Measurements from ENCODE around the gene CXCR3. TPM values are rescaled to one million over a fixed set of nuclear protein-coding genes. Genes with fewer than 3 reads are reported as not detected.
"Not testable (repeated sequence)": the region's sequence is repeated elsewhere in the genome, so short reads cannot be mapped to it uniquely, and the experiment has no call there.

The CXCR3 gene
- total RNA-seq, 5 donors from 2014 or later (not counting 1 experiment from before 2014, with no cell fraction given) = 12.5 to 41.5 (median 17.6) TPM

- H3K36me3 ChIP-seq (ENCODE audit: control insufficient read depth in 2 of 2, extremely low read depth in 1 of 2, insufficient read depth in 1 of 2, low read length in 1 of 2) = peaks cover 0 to 31% of the 10 kb centered on the region in 2 donors
- WGBS (ENCODE audit: insufficient coverage) = 86% methylated on average over 5 of the region's 10 CpGs
- POLR2A ChIA-PET = no interaction called here
- H3K9me3 ChIP-seq = no peaks in the 10 kb centered on the region
- CTCF ChIA-PET = no interaction called here
- Mint-ChIP-seq H3K27ac (peak overlapping the region; percentile 70 to 95), H3K36me3 (peaks cover 47% of the 10 kb centered on the region), H3K9me3 (no peaks in the 10 kb centered on the region), H3K27me3 (peaks cover 0 to 13% of the 10 kb centered on the region in 2 donors), H3K4me3 (no peak overlapping the region), H3K4me1 (peaks cover 45 to 53% (median 49%) of the 10 kb centered on the region in 3 donors)
- H3K27ac ChIP-seq (ENCODE audit: low read length) = no peak overlapping the region
- no peaks in the 10 kb centered on the region for H3K27me3 ChIP-seq (replicated peaks in 1 of 2; ENCODE audit: control insufficient read depth in 2 of 2, extremely low read depth in 1 of 2, insufficient read depth in 2 of 2, low read length in 1 of 2)
- peaks cover 8 to 43% of the 10 kb centered on the region in 2 experiments for H3K4me1 ChIP-seq (ENCODE audit: control insufficient read depth in 1 of 2, extremely low read depth in 1 of 2, insufficient read depth in 2 of 2, low read length in 2 of 2)
- DNase-seq = no peak
- ATAC-seq (replicated peaks in 1 of 4) = no peak
- no peak overlapping the region for H3K4me3 ChIP-seq (ENCODE audit: control insufficient read depth in 1 of 2, extremely low read depth in 1 of 2, low read length in 1 of 2)
Measured at GRCh38 chrX:71604141-71604540, 14.2 kb downstream of the CXCR3 start.

GRCh38 chrX:71603618-71604017 is 14.7 kb downstream of the CXCR3 start:
- CTCF ChIA-PET = no interaction called here
- Mint-ChIP-seq H3K27me3 (peaks cover 0 to 11% of the 10 kb centered on the region in 2 donors), H3K36me3 (peaks cover 44% of the 10 kb centered on the region), H3K4me1 (peaks cover 40 to 47% (median 44%) of the 10 kb centered on the region in 3 donors), H3K9me3 (no peaks in the 10 kb centered on the region), H3K4me3 (no peak overlapping the region), H3K27ac (peak overlapping the region; percentile 4 to 69)
- H3K4me1 ChIP-seq (ENCODE audit: control insufficient read depth in 1 of 2, extremely low read depth in 1 of 2, insufficient read depth in 2 of 2, low read length in 2 of 2) = peaks cover 3 to 38% of the 10 kb centered on the region in 2 experiments
- peaks cover 0 to 33% of the 10 kb centered on the region in 2 donors for H3K36me3 ChIP-seq (ENCODE audit: control insufficient read depth in 2 of 2, extremely low read depth in 1 of 2, insufficient read depth in 1 of 2, low read length in 1 of 2)
- H3K9me3 ChIP-seq = no peaks in the 10 kb centered on the region
- no peaks in the 10 kb centered on the region for H3K27me3 ChIP-seq (replicated peaks in 1 of 2; ENCODE audit: control insufficient read depth in 2 of 2, extremely low read depth in 1 of 2, insufficient read depth in 2 of 2, low read length in 1 of 2)
- no peak overlapping the region for H3K4me3 ChIP-seq (ENCODE audit: control insufficient read depth in 1 of 2, extremely low read depth in 1 of 2, low read length in 1 of 2)
- POLR2A ChIA-PET = no interaction called here
- 72% methylated on average over 16 of the region's 33 CpGs for WGBS (ENCODE audit: insufficient coverage)
- DNase-seq (no peak), ATAC-seq (replicated peaks in 1 of 4) (no peak)
- no peak overlapping the region for H3K27ac ChIP-seq (ENCODE audit: low read length)

- Histone ChIP-seq H3K27ac (ENCODE audit: low read length) (no peak overlapping the region), H3K4me3 (ENCODE audit: control insufficient read depth in 1 of 2, extremely low read depth in 1 of 2, low read length in 1 of 2) (no peak overlapping the region), H3K9me3 (no peaks in the 10 kb centered on the region), H3K27me3 (replicated peaks in 1 of 2; ENCODE audit: control insufficient read depth in 2 of 2, extremely low read depth in 1 of 2, insufficient read depth in 2 of 2, low read length in 1 of 2) (no peaks in the 10 kb centered on the region), H3K4me1 (ENCODE audit: control insufficient read depth in 1 of 2, extremely low read depth in 1 of 2, insufficient read depth in 2 of 2, low read length in 2 of 2) (peaks cover 0 to 4% of the 10 kb centered on the region in 2 experiments), H3K36me3 (ENCODE audit: control insufficient read depth in 2 of 2, extremely low read depth in 1 of 2, insufficient read depth in 1 of 2, low read length in 1 of 2) (peaks cover 0 to 39% of the 10 kb centered on the region in 2 donors)
- no CpG with 5 or more reads among the region's 2 CpGs for WGBS (ENCODE audit: insufficient coverage)
- ChIA-PET POLR2A (no interaction called here), CTCF (interaction anchor here (0.6 kb wide), 2 partner anchors 52 to 102 kb away, joined by 3 to 4 read pairs; no protein-coding TSS in a partner anchor)
- peak in 1 of 35 experiments; percentile 41 for DNase-seq
- peak overlapping the region; percentile 29 to 36 for H3K27ac Mint-ChIP-seq
- H3K36me3 Mint-ChIP-seq = peaks cover 40% of the 10 kb centered on the region
- peaks cover 3 to 16% (median 9%) of the 10 kb centered on the region in 3 donors for H3K4me1 Mint-ChIP-seq
- ATAC-seq (replicated peaks in 1 of 4) = peak in 3 of 4 experiments; percentile 33 to 70 (median 50)
- H3K9me3 Mint-ChIP-seq = no peaks in the 10 kb centered on the region
- peaks cover 0 to 4% of the 10 kb centered on the region in 2 donors for H3K27me3 Mint-ChIP-seq
- H3K4me3 Mint-ChIP-seq = no peak overlapping the region
Measured at GRCh38 chrX:71599965-71600364, 18.3 kb downstream of the CXCR3 start.

- H3K27ac Mint-ChIP-seq = not testable (repeated sequence)
Measured at GRCh38 chrX:71593210-71593609, 25.1 kb downstream of the CXCR3 start.

GRCh38 chrX:71586929-71587328 is 31.4 kb downstream of the CXCR3 start:
- ChIA-PET POLR2A (no interaction called here), CTCF (interaction anchor here in 1 of 2 donors (1.4 kb wide), 1 partner anchor 65 kb away, joined by 3 read pairs; no protein-coding TSS in a partner anchor)
- no peak overlapping the region for H3K4me3 Mint-ChIP-seq
- ATAC-seq (replicated peaks in 1 of 4) (no peak), DNase-seq (no peak)
- peaks cover 0 to 7% (median 0%) of the 10 kb centered on the region in 3 donors for H3K4me1 Mint-ChIP-seq
- no peak overlapping the region for H3K27ac ChIP-seq (ENCODE audit: low read length)
- H3K9me3 ChIP-seq = no peaks in the 10 kb centered on the region
- H3K27me3 Mint-ChIP-seq = peaks cover 0 to 3% of the 10 kb centered on the region in 2 donors
- peaks cover 3% of the 10 kb centered on the region for H3K36me3 Mint-ChIP-seq
- H3K9me3 Mint-ChIP-seq = no peaks in the 10 kb centered on the region
- peak overlapping the region in 1 of 2 donors; percentile 29 for H3K27ac Mint-ChIP-seq
- H3K27me3 ChIP-seq (replicated peaks in 1 of 2; ENCODE audit: control insufficient read depth in 2 of 2, extremely low read depth in 1 of 2, insufficient read depth in 2 of 2, low read length in 1 of 2) = no peaks in the 10 kb centered on the region
- no peak overlapping the region for H3K4me3 ChIP-seq (ENCODE audit: control insufficient read depth in 1 of 2, extremely low read depth in 1 of 2, low read length in 1 of 2)
- H3K36me3 ChIP-seq (ENCODE audit: control insufficient read depth in 2 of 2, extremely low read depth in 1 of 2, insufficient read depth in 1 of 2, low read length in 1 of 2) = no peaks in the 10 kb centered on the region
- no peaks in the 10 kb centered on the region for H3K4me1 ChIP-seq (ENCODE audit: control insufficient read depth in 1 of 2, extremely low read depth in 1 of 2, insufficient read depth in 2 of 2, low read length in 2 of 2)
- WGBS (ENCODE audit: insufficient coverage) = 100% methylated on average over 1 of the region's 2 CpGs

More at GRCh38 chrX:71593210-71593609, 25.1 kb downstream of the CXCR3 start:
- H3K4me1 ChIP-seq (ENCODE audit: control insufficient read depth in 1 of 2, extremely low read depth in 1 of 2, insufficient read depth in 2 of 2, low read length in 2 of 2); H3K4me3 ChIP-seq (ENCODE audit: control insufficient read depth in 1 of 2, extremely low read depth in 1 of 2, low read length in 1 of 2); H3K27ac ChIP-seq (ENCODE audit: low read length); H3K4me3 Mint-ChIP-seq; DNase-seq; ATAC-seq (replicated peaks in 1 of 4); H3K9me3 ChIP-seq; POLR2A ChIA-PET; H3K4me1 Mint-ChIP-seq; H3K27me3 ChIP-seq (replicated peaks in 1 of 2; ENCODE audit: control insufficient read depth in 2 of 2, extremely low read depth in 1 of 2, insufficient read depth in 2 of 2, low read length in 1 of 2); CTCF ChIA-PET; H3K9me3 Mint-ChIP-seq; H3K27me3 Mint-ChIP-seq: not testable (repeated sequence)
- peaks cover 10% of the 10 kb centered on the region for H3K36me3 Mint-ChIP-seq
- H3K36me3 ChIP-seq (ENCODE audit: control insufficient read depth in 2 of 2, extremely low read depth in 1 of 2, insufficient read depth in 1 of 2, low read length in 1 of 2) = peaks cover 0 to 14% of the 10 kb centered on the region in 2 donors
- WGBS (ENCODE audit: insufficient coverage) = no CpG with 5 or more reads among the region's 8 CpGs

GRCh38 chrX:71581210-71581609 is 37.1 kb downstream of the CXCR3 start:
- peaks cover 0 to 5% (median 0%) of the 10 kb centered on the region in 3 donors for H3K4me1 Mint-ChIP-seq
- H3K9me3 Mint-ChIP-seq = no peaks in the 10 kb centered on the region
- H3K27ac ChIP-seq (ENCODE audit: low read length) = no peak overlapping the region
- H3K27me3 Mint-ChIP-seq = peaks cover 0 to 3% of the 10 kb centered on the region in 2 donors
- peaks cover 9% of the 10 kb centered on the region for H3K36me3 Mint-ChIP-seq
- ChIA-PET POLR2A (no interaction called here), CTCF (no interaction called here)
- peaks cover 0 to 14% of the 10 kb centered on the region in 2 donors for H3K36me3 ChIP-seq (ENCODE audit: control insufficient read depth in 2 of 2, extremely low read depth in 1 of 2, insufficient read depth in 1 of 2, low read length in 1 of 2)
- H3K27ac Mint-ChIP-seq = no peak overlapping the region
- DNase-seq (no peak), ATAC-seq (replicated peaks in 1 of 4) (no peak)
- no CpG with 5 or more reads among the region's 5 CpGs for WGBS (ENCODE audit: insufficient coverage)
- H3K27me3 ChIP-seq (replicated peaks in 1 of 2; ENCODE audit: control insufficient read depth in 2 of 2, extremely low read depth in 1 of 2, insufficient read depth in 2 of 2, low read length in 1 of 2) = no peaks in the 10 kb centered on the region
- H3K4me1 ChIP-seq (ENCODE audit: control insufficient read depth in 1 of 2, extremely low read depth in 1 of 2, insufficient read depth in 2 of 2, low read length in 2 of 2) = peaks cover 0 to 11% of the 10 kb centered on the region in 2 experiments
- no peaks in the 10 kb centered on the region for H3K9me3 ChIP-seq
- no peak overlapping the region for H3K4me3 ChIP-seq (ENCODE audit: control insufficient read depth in 1 of 2, extremely low read depth in 1 of 2, low read length in 1 of 2)
- H3K4me3 Mint-ChIP-seq = no peak overlapping the region

Data from T-cell (primary cell).